Effector memory CD8-positive, alpha-beta T cell (primary cell): Measurements from ENCODE around the gene MARCHF10.

Experiments used
- ATAC-seq: fragments of 150-1000 bp; cut with Tn5 transposase; replicated peaks from 2 replicates; pipeline ENCODE4 v1.10.0; 2021; ENCODE audit warnings: mild to moderate bottlenecking, moderate library complexity
- DNase-seq, 3 experiments: peaks; one replicate each; pipeline ENCODE4 v3.0.0; 2021
- H3K27ac Mint-ChIP-seq, 2 donors: one replicate each; pipeline ENCODE4 v1.8.0; 2022; ENCODE audit warnings: mild to moderate bottlenecking in 2 of 2, mixed read lengths in 2 of 2, moderate library complexity in 2 of 2
- H3K27me3 Mint-ChIP-seq, 2 donors: one replicate each; pipeline ENCODE4 v1.8.0; 2022; ENCODE audit warnings: mixed read lengths in 2 of 2
- H3K36me3 Mint-ChIP-seq: one replicate; pipeline ENCODE4 v1.8.0; 2022; ENCODE audit warnings: mild to moderate bottlenecking, moderate library complexity, mixed read lengths; ENCODE audit not compliant: insufficient read depth
- H3K4me1 Mint-ChIP-seq, 2 donors: one replicate each; pipeline ENCODE4 v1.8.0; 2022; ENCODE audit warnings: low read depth in 2 of 2, mixed read lengths in 2 of 2
- H3K4me3 Mint-ChIP-seq, 2 donors: one replicate each; pipeline ENCODE4 v1.8.0; 2022; ENCODE audit warnings: mild to moderate bottlenecking in 2 of 2, mixed read lengths in 2 of 2, moderate library complexity in 2 of 2
- H3K9me3 Mint-ChIP-seq, 2 donors: one replicate each; pipeline ENCODE4 v1.8.0; 2022; ENCODE audit warnings: mixed read lengths in 2 of 2

MARCHF10 gene

DNA sequence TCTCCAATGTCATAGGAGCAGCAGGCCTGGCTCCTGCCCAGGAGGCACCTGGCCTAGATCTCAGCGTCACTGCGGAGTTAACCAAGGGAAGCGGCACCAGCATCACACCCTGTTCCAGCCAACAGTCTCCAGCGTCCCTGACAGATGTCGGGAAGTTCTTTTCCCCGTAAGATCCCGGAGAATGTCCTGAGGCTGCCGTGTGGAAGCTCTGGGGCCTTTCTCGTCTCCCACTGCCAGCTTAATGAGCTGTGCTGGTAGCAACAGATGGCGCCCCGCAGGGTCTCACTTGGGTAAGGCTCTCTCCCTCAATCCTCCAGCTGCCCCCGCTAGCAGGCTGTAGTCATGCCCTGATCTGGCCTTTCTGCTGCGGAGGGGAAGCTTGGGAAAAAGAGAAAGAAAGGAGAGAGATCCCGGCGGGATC, 57.5 kb downstream of the MARCHF10 start:
- Mint-ChIP-seq H3K9me3 (no peaks in the 10 kb centered on the region), H3K4me1 (no peaks in the 10 kb centered on the region), H3K4me3 (no peak overlapping the region), H3K27me3 (peaks cover 0 to 6% of the 10 kb centered on the region in 2 donors), H3K27ac (no peak overlapping the region), H3K36me3 (no peaks in the 10 kb centered on the region)
- ATAC-seq (no peak), DNase-seq (no peak)

DNA sequence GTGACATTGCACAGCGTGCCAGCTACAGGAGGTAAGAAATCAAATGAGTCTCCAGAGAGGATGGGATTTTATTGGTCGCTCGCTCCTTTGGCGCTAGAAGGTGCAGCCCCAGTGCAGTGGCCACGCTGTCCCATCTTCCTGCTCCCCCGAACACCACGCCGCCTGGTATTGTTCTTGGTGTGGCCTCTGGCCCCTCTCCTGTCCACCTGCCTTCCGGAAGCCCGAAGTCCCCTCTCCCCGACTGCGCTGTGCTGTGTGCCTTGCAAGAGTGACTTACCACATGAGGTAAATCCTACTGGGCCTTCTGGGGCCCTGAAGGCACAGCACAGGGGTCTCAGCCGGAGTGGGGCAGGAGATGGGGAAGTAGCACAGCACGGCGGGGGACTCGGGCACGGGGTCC, 58.2 kb downstream of the MARCHF10 start:
- no peak for DNase-seq
- H3K27me3 Mint-ChIP-seq = peaks cover 0 to 6% of the 10 kb centered on the region in 2 donors
- ATAC-seq = no peak
- peak overlapping the region in 1 of 2 donors; percentile 47 for H3K27ac Mint-ChIP-seq
- no peaks in the 10 kb centered on the region for H3K4me1 Mint-ChIP-seq
- H3K36me3 Mint-ChIP-seq = no peaks in the 10 kb centered on the region
- H3K9me3 Mint-ChIP-seq = no peaks in the 10 kb centered on the region
- H3K4me3 Mint-ChIP-seq = no peak overlapping the region

DNA sequence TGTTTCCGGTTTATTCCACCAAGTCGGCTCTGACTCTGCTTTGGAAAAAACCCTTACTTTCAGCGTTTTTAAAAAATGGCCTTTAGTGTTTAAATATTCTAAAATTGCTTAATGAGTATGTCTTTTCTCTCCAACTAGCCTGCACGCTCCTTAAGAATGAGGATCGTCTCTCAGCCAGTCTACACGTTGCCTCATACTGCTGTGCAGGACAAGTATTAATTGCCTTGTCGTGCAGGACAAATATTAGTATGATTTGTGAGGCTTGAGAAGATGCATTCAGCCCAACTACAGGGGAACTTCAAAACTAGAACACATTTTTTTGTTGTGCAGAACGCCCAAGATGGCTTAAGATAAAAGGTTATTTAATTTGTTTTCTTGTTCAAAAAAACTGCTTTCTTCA, 61.2 kb downstream of the MARCHF10 start:
- no peaks in the 10 kb centered on the region for H3K36me3 Mint-ChIP-seq
- H3K9me3 Mint-ChIP-seq = no peaks in the 10 kb centered on the region
- H3K27ac Mint-ChIP-seq = no peak overlapping the region
- ATAC-seq = no peak
- no peaks in the 10 kb centered on the region for H3K4me1 Mint-ChIP-seq
- H3K4me3 Mint-ChIP-seq = no peak overlapping the region
- H3K27me3 Mint-ChIP-seq = peaks cover 0 to 10% of the 10 kb centered on the region in 2 donors
- no peak for DNase-seq

DNA sequence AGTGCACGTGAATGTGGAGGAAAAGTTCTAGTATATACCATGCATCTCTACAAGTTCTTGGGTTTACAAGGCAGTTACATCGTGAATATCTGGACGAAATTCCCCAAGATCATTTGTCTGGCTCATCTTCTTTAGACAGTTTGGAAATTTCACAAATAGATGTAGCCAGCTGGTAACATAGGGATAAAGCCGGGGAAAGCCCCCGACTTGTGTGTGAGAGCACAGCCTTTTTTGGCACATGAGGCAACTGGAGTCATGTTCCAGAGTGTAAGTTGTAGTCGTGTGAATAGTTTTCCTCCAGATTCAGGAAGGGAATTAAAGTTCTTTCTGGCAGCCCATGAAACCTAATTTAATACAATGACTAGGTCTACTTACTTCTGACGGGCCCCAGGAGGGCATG, 62.3 kb downstream of the MARCHF10 start:
- DNase-seq = no peak
- H3K4me1 Mint-ChIP-seq = no peaks in the 10 kb centered on the region
- H3K36me3 Mint-ChIP-seq = no peaks in the 10 kb centered on the region
- no peaks in the 10 kb centered on the region for H3K9me3 Mint-ChIP-seq
- H3K27me3 Mint-ChIP-seq = peaks cover 0 to 10% of the 10 kb centered on the region in 2 donors
- no peak overlapping the region for H3K4me3 Mint-ChIP-seq
- no peak for ATAC-seq
- peak overlapping the region in 1 of 2 donors; percentile 16 for H3K27ac Mint-ChIP-seq

DNA sequence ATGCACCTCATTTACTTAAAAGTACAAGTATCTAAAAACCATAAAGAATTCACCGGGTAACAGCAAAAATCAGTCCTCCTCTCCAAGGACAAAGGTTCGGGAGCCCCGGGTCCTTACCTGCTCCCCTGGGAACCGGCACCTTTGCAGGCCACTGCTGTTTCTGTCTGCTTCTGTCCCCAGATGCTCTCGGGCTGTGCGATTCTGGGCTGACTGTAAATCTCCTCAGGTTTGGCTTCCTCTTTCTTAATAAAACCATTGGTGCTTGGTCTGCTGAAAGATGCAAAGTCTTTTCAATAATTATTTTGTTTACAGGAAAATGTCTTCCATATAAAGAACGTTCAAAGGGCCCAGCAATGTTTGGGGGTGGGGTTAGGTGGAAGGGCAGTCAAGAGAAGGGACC, 63.9 kb downstream of the MARCHF10 start:
- Mint-ChIP-seq H3K4me1 (no peaks in the 10 kb centered on the region), H3K9me3 (no peaks in the 10 kb centered on the region), H3K27ac (no peak overlapping the region), H3K36me3 (no peaks in the 10 kb centered on the region), H3K4me3 (no peak overlapping the region), H3K27me3 (peaks cover 0 to 5% of the 10 kb centered on the region in 2 donors)
- no peak for DNase-seq
- no peak for ATAC-seq

DNA sequence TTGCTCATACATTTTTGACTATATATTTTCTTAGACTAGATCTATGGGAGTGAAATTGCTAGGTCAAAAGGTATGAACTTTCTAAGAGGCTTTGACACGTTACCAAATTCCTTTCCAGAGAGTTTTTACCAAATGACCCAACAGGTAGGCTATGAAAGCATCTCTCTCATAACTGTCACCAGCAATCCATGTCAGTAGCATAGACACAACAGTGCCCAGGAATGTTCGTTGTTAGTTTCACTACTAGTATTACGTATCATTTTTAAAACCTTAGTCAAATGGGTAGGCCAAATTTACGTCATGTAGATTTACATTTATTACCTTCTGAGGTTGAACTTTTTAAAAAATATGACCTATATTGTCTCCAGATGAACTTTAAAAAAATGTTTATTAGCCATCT, 66.8 kb downstream of the MARCHF10 start:
- H3K9me3 Mint-ChIP-seq = no peaks in the 10 kb centered on the region
- DNase-seq = no peak
- H3K4me1 Mint-ChIP-seq = no peaks in the 10 kb centered on the region
- H3K27me3 Mint-ChIP-seq = peaks cover 0 to 5% of the 10 kb centered on the region in 2 donors
- H3K27ac Mint-ChIP-seq = no peak overlapping the region
- no peak for ATAC-seq
- no peak overlapping the region for H3K4me3 Mint-ChIP-seq
- peaks cover 4% of the 10 kb centered on the region for H3K36me3 Mint-ChIP-seq

DNA sequence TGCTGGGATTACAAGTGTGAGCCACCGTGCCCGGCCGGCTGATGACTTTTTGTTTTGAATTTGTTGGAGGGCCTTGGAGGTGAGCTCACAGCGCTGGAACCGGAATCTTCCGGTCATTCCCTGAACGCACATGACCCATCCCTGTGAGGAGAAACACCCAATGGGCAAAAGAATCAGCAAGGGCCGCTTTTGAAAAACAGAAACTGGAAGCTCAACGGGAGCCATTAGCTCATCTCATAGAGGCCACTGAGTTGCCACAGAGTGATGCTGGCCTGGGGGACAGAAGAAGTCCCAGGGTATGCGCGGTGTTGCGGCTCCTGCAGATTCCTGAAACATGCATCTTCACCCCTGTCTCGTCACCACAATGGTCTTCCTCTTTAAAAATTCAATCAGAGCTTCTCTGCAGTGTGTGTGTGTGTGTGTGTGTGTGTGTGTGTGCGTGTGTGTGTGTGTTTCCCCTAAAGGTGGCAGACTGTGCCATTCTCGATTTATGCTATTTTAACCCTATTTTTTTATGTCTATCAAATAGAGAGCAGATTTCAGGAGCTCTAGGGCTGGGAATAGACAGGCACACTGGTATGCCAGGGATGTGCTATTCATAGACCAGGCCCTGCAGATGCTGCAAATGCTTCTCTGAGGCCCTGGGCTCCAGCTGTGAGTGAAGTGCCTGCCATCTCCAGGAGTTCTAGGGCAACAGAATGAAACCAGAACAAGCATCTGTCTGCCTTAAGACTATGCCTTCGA, 68.3 kb downstream of the MARCHF10 start:
- H3K4me1 Mint-ChIP-seq = no peaks in the 10 kb centered on the region
- H3K27me3 Mint-ChIP-seq = peaks cover 0 to 5% of the 10 kb centered on the region in 2 donors
- DNase-seq = no peak
- no peak overlapping the region for H3K27ac Mint-ChIP-seq
- H3K36me3 Mint-ChIP-seq = peaks cover 4% of the 10 kb centered on the region
- H3K9me3 Mint-ChIP-seq = no peaks in the 10 kb centered on the region
- no peak overlapping the region for H3K4me3 Mint-ChIP-seq
- ATAC-seq = no peak

DNA sequence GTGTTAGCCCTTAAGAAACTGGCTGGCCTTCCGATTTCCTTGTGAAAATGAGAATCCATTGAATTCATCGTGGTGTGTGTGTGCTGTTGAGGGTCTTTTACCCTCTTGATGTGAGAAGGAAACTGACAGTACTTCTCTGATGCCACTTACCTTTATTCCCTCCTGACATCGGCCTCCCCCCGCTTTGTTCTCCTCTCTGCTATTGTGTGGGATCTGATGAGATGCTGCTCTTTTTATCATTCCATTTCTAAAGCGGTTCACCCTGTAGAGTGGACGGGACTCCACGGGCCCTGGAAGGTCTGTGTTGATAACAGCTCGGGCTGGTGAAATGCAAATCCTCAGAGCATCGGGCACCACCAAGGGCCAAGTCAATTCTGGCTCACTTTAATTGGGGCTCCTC, 69.8 kb downstream of the MARCHF10 start:
- Mint-ChIP-seq H3K27me3 (no peaks in the 10 kb centered on the region), H3K4me3 (no peak overlapping the region), H3K27ac (no peak overlapping the region), H3K36me3 (peaks cover 4% of the 10 kb centered on the region), H3K4me1 (no peaks in the 10 kb centered on the region), H3K9me3 (no peaks in the 10 kb centered on the region)
- DNase-seq = no peak
- no peak for ATAC-seq

DNA sequence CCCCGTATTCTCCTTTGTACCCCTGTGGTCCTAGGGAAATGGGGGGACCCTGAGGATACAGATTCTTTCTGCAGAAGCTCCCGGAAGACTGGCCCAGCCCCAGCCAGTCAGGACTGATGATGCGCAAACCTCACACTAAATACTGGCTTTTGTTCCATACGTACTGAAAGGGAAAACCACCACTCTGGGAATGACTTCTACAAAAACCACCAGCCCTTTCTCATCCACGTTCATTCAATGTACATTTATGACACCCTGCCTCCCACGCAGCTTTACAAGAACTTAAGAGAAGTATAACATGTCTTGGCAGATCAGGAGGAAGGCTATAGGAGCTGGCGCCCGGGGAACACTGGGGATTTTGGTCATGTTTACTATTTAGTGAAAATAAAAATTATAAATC, 70.6 kb downstream of the MARCHF10 start:
- H3K9me3 Mint-ChIP-seq = no peaks in the 10 kb centered on the region
- no peak overlapping the region for H3K27ac Mint-ChIP-seq
- DNase-seq = no peak
- peaks cover 4% of the 10 kb centered on the region for H3K36me3 Mint-ChIP-seq
- H3K4me3 Mint-ChIP-seq = no peak overlapping the region
- no peak for ATAC-seq
- no peaks in the 10 kb centered on the region for H3K4me1 Mint-ChIP-seq
- no peaks in the 10 kb centered on the region for H3K27me3 Mint-ChIP-seq

DNA sequence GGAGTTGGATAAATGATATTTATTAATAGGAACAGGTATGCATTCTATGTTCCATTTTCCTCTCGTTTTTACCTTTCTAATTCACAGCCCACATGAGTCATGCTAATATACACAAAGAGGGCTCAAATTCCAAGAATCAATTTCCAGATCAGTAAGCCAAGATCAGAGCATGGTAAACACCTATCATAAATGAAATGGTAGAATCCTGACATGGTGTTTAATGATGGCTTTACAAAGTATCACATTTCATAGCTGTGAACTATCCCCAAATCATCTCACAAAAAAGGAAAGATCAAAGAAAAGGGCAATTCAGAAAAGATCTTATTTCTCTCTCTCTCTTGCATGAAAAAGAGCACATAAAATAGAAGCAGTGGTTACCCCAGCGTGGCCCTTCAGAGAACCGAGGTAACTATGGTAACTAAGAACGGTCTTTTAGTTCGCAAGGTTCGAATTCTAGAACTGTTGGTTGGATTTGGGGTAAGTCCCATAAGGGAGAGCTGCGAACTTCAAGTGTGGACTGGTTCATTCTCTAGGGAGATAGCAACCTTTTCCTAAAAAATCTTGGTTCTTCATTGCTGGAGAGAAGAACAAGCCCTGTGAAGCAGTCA, 73.0 kb downstream of the MARCHF10 start:
- Mint-ChIP-seq H3K27ac (no peak overlapping the region), H3K27me3 (no peaks in the 10 kb centered on the region), H3K9me3 (no peaks in the 10 kb centered on the region)

DNA sequence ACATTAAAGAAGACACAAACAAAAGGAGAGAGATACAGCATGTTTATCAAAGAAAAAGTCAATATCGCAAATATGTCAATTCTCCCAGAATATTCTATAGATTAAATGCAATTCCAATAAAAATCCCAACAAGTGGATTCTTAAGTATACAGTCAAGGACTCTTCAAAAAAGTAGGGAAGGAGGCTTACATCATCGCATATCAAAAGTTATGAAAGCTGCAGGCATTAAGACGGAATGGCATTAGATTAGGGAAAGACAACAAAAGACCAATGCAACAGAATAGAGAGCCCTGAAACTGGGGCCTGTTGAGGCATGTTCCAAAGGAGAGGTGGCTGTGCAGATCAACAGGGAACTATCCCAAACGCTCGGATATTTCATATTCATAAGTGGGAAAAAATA, 76.0 kb downstream of the MARCHF10 start:
- DNase-seq (no peak), ATAC-seq (no peak)
- H3K27ac Mint-ChIP-seq = no peak overlapping the region
- no peaks in the 10 kb centered on the region for H3K4me1 Mint-ChIP-seq
- no peak overlapping the region for H3K4me3 Mint-ChIP-seq
- peaks cover 4% of the 10 kb centered on the region for H3K36me3 Mint-ChIP-seq
- H3K27me3 Mint-ChIP-seq = no peaks in the 10 kb centered on the region
- no peaks in the 10 kb centered on the region for H3K9me3 Mint-ChIP-seq

More for the DNA sequence above, 73.0 kb downstream of the MARCHF10 start:
- peaks cover 4% of the 10 kb centered on the region for H3K36me3 Mint-ChIP-seq
- H3K4me1 Mint-ChIP-seq = no peaks in the 10 kb centered on the region
- ATAC-seq = no peak
- no peak overlapping the region for H3K4me3 Mint-ChIP-seq
- no peak for DNase-seq

DNA sequence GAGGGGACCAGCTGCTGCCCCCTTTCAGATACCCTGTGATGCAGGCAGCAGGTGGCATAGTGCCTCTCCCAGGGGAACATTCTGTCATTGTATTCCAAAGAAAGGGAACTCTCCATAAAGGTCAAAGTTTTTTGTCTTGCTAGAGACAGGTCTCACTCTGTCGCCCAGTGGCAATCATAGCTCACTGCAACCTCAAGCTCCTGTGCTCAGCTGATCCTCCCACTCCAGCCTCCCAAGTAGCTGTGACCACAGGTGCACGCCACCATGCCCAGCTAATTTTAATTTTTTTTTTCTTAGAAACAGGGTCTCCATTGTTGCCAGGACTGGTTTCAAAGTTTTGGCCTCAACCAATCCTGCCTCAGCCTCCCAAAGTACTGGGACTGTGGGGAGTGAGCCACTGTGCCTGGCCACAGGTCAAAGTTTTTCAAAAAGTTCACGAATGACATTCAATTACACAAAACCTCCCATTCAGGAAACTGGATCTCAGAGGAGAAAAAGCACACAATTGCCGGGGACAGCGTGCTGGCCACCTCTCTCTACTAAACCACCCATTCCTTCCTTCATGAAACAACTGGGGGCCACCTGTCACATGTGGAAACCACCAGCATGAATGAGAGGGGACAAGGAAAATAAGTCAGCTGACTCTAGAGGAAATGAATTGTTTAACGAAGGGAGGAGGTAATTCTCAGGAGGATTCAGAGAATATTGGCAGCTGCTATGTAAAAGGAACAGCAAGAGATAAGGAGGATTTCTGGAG, 80.0 kb downstream of the MARCHF10 start:
- Mint-ChIP-seq H3K9me3 (no peaks in the 10 kb centered on the region), H3K27me3 (no peaks in the 10 kb centered on the region), H3K36me3 (peaks cover 5% of the 10 kb centered on the region), H3K4me1 (peaks cover 27% of the 10 kb centered on the region in 2 donors), H3K27ac (no peak overlapping the region), H3K4me3 (no peak overlapping the region)
- no peak for ATAC-seq
- no peak for DNase-seq

DNA sequence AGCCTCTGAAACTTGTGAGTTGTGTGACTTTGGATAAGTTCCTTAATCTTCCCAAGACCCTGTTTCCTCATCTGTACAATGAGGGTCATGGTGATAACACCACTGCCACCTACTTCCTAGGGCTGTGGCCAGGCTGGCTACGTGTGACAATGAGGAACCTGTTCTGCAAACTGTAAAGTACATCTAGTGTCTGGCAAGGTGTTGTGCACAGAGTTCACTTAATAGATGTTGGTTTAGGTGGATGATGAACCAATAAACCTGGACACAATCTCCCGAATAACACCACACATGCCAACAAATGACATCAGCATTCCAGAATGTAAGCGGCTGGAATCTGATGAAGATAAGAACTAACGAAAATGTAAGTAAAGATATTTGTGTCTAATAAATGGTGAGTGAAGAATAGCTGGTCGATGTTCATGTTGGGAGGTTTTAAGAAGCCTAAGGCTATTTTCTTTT, 82.3 kb downstream of the MARCHF10 start:
- H3K4me1 Mint-ChIP-seq = peaks cover 27 to 29% of the 10 kb centered on the region in 2 donors
- no peaks in the 10 kb centered on the region for H3K27me3 Mint-ChIP-seq
- ATAC-seq = no peak
- no peak overlapping the region for H3K4me3 Mint-ChIP-seq
- no peaks in the 10 kb centered on the region for H3K9me3 Mint-ChIP-seq
- no peak for DNase-seq
- peaks cover 5% of the 10 kb centered on the region for H3K36me3 Mint-ChIP-seq
- peak overlapping the region; percentile 77 to 94 for H3K27ac Mint-ChIP-seq
